ENCODE measurements around the gene STRN3.
"Not testable (repeated sequence)": the region's sequence is repeated elsewhere in the genome, so short reads cannot be mapped to it uniquely, and the experiment has no call there.

STRN3 gene

DNA sequence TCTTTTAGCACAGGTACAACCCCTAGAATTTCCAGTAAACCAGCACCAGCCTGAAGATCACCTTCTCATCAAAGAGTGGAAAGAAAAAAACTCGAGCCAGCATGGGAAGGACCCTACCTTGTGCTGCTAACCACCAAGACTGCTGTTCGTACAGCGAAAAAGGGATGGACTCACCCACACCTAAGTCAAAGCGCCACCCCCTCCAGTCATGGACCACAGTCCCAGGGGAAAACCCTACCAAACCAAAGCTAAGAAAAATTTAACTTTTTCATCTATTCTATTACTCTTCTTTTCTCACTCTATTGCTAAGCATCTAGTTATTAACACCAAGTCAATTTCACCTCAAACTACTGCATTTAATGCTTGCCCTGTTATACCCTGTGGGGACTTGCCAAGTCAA lies 56.4 kb downstream of the STRN3 start:
- DNase-seq (ENCODE audit: low spot score): not testable (repeated sequence)

DNA sequence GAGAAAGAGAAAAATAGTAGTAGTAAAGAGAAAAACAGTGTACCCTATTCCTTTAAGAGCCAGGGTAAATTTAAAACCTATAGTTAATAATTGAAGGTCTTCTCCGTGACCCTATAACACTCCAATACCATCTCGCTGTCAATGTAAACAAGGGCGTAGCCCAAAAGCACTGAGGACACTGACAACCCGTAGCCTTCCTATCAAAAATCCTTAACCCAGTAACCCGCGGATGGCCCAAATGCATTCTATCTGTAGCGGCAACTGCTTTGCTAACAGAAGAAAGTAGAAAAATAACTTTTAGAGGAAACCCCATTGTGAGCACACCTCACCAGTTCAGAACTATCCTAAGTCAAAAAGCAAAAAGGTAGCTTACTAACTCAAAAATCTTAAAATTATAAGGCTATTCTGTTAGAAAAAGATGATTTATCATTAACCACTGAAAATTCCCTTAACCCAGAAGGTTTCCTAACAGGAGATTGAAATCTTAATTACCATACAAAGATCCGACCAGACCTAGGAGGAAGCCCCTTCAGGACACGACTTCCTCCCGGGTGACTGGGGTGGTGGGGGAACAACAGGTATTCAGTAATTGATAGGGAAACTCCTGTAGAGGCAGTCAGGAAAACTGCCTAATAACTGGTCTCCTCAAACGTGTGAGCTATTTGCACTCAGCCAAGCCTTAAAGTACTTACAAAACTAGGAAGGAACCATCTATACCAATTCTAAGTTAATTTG lies 58.6 kb downstream of the STRN3 start:
- not testable (repeated sequence) for DNase-seq (ENCODE audit: low spot score)

DNA sequence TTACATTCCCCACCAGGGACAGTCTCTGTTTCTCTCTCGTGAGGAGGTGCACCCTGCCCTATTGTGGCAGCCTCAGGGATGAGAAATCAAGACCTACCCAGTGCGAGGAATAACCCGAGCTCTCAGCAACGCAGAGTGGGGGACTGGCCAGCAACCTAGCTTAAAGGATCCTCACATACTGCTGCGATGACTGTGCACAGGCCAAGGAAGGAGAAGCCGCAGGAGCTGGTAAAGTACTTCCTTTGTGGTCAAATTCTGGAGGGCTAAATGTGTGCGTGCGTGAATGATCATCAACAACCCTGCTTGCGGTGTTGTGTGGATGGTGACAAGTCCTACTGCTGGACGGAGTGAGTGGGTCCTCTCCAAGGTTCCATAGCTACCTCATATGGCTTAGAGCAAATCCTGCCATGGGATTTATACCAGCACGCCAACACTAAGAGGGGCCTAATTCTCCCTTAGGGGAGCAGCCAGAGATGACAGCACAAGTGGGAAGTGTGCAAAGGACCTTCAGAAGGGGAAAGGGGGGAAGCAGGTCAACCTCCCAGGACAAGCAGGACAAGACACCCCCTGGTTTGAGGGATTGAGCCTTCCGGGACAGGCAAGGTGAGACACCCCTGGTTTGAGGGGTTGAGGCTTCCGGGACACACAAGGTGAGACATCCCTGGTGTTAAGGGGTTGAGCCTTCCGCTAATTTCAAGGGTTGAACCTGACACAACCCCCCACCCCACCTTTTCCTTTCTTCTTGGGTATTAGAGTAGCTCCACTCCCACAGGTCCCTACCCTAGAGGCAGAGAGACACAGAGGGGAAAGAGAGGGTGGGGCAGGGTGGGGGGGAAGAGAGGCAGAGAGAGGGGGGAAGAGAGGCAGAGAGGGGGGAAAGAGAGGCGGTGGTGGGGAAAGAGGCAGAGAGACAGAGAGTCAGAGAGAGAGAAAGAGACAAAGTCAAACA lies 59.5 kb downstream of the STRN3 start:
- no peak for DNase-seq (ENCODE audit: low spot score)

DNA sequence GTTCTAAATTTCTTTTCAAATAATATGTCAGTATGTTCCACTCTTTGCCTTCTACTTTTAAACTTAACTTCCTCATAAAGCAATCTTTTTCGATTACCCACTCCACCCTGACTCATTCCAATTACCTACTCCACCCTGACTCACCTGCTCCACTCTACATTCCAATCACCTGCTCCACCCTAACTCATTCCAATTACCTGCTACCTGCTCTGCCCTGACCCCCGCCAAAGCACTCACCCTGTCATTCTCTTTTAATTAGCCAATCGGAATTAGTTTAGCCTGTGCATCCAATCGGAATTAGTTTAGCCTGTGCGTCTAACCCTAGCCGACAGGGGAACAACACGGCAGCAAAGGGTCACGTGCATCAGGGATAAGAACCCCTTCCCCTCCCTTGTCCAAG lies 60.3 kb downstream of the STRN3 start:
- not testable (repeated sequence) for DNase-seq (ENCODE audit: low spot score)

DNA sequence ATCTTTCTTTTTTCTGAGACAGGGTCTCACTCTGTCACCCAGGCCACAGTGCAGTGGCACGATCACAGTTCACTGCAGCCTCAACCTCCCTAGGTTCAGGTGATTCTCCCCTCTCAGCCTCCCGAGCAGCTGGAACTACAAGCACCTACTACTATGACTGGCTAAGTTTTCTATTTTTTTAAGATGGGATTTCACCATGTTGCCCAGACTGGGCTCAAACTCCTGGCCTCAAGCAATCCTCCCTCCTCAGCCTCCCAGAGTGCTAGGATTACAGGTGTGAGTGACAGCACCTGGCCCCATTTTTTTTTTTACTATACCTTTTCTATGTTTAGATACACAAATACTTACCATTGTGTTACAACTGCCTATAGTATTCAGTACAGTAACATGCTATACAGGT lies 63.6 kb downstream of the STRN3 start:
- not testable (repeated sequence) for DNase-seq (ENCODE audit: low spot score)

DNA sequence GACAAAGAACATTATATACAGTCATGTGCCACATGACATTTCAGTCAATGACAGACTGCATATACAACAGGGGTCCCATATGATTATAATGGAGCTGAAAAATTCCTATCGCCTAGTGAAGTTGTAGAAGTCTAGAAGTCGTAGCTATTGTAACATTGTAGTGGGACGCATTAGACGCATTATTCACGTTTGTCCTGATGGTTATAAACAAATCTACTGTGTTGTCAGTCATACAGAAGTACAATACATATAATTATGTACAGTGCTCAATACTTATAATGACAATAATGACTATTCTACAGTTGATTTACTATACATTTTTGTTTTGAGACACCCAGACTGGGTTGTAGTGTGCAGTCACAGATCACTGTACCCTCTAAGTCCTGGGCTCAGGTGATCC lies 64.8 kb downstream of the STRN3 start:
- no peak for DNase-seq (ENCODE audit: low spot score)

DNA sequence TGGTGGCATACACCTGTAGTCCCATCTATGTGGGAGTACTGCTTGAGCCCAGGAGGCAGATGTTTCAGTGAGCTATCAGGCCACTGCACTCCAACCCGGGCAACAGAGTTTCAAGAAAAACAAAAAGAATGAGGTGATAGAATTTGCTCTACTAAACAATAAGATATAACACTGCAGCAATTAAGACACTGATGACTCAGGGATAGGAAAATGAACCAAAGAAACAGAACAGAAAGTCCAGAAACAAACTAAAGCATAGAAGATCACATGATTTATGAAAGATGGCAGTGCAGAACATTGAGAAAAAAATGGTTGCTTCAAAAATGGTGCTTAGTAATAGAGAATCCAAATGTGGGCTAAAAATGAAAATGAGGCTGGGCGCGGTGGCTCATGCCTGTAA lies 66.0 kb downstream of the STRN3 start:
- DNase-seq (ENCODE audit: low spot score): no peak

DNA sequence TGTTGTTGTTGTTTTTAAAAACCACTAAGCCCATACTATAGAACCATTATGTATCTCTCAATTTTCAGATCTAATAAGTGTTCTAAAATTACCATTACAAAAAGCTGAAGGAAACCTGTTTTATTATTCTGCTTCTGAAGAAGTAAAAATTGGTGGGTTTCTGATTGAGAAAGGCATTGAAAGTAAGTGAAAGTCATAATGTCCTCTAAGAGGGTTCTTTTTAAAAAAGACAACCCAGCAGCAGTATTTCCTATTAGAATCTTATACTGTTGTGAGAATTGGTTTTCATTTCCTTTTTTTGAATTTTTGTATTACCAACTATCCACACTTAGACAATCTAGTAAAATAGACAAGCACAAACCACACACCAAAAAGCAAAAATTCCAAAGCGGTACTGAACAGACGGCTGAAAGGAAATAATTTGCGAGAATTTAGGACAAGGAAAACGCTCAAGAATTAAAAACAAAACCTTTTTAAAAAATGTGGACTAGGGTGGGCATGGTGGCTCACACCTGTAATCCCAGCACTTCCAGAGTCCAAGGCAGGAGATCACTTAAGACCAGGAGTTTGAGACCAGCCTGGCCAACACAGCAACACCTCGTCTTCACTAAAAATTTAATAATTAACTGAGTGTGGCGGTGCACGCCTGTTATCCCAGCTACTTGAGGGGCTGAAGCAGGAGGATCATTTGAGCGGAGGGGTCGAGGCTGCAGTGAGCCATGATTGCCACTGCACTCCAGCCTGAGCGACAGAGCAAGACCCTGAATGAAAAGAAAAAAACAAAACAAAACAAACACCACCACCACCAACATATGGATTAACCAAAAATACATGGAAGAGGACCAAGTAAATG lies 67.4 kb downstream of the STRN3 start:
- no peak for DNase-seq (ENCODE audit: low spot score)

DNA sequence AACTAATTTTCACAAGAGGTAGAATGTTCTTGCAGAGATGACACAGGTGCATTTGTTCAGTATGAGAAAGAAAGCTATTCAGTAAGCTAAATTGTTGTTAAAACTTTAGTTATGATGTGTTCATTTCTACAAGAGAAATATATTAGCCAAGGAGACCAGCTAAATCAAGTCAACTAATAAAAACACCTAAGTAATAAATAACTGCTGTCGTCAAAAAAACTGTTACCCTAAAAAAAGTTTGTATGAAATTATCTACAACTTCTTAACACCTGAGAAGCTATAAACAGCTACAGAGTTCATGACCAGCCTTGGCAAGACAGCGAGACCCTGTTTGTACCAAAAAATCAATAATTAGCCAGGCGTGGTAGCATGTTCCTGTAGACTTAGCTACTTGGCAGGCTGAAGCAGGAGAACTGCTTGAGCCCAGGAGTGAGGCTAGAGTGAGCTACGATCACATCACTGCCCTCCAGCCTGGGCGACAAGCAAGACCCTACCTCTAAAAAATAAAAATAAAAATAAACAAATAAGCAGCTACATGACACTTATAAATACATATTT lies 68.3 kb downstream of the STRN3 start:
- no peak for DNase-seq (ENCODE audit: low spot score)

DNA sequence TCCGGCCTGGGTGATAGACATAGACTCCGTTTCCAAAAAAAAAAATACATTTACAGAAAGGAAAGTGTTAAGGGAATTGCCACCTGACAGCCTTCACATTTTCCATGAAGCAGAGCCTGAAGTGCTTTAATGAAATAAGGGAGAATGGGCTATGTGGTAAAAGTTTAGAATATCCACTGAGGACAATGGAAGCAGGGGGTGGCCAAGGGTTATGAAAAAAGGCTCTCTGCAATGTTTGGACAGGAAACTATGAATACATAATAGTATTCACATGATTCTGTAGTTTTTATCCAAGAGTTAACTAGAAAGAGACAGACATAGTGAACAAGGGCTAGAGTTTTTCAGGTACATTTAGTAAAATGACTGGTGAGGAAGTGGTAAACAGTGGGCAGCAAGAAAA lies 76.5 kb downstream of the STRN3 start:
- DNase-seq (ENCODE audit: low spot score): no peak

DNA sequence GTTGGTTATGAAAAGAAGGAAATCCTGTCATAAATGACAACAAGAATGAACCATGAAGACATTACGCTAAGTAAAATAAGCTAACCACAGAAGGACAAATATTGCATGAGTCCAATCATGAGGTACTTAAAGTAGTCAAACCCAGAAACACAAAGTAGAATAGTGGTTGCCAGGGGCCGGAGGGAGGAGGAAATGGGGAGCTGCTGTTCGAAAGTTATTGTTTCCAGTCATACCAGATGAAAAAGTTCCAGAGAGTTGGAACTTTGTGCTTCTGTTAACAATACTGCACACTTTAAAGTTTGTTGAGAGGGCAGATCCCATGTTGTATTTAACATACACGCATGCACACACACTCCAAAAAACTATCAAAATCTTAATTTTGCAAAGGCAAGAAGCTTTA lies 82.5 kb downstream of the STRN3 start:
- DNase-seq (ENCODE audit: low spot score): no peak

DNA sequence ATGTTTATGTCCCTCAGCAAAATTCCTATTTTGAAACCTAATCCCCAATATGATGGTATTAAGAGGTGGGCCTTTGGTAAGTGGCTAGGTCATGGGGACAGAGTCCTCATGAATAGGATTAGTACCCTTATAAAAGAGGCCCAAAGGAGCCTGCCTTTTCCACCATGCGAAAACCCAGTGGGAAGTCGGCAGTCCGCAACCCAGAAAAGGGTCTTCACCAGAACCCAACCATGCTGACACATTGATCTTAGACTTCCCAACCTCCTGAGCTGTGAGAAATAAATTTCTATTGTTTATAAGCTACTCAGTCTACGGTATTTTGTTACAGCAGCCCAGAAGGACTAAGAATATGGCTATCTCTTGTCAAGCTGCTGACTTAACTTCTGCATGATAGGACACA lies 85.3 kb downstream of the STRN3 start:
- DNase-seq (ENCODE audit: low spot score): no peak

DNA sequence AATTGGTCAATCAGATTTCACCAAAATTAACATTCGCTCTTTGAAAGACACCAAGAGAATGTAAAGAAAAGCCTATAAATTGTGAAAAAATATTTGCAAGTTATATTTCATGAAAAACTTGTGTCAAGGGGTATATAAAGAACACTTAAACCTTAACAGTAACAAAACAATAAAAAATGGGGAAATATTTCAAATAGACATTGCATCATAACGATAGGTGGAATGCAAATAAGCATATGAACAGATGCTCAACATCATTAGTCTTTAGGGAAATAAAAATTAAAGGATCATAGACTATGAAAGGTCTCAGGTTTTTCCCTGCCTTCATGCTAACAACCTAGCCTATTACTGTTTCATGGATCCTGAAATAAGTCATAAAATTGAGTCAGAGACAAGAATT lies 87.6 kb downstream of the STRN3 start:
- DNase-seq (ENCODE audit: low spot score): no peak

DNA sequence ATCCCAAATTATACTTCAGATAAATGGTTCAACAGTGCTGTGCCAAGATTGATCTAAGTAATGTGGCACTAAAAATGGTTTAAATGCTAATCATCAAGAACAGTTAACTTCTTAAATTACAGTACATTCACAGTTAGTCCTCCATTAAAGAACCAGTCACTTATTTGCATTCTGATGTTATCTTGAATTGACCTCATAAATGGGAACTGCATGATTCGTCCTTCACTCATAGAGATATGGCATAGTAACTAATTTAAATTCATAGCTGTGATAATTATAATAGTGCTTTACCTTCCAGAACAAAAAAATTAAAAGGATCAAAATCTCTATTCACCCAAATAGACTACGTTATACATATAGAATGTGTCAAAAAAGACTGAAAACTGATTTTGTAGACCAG lies 90.7 kb downstream of the STRN3 start:
- DNase-seq (ENCODE audit: low spot score): no peak

DNA sequence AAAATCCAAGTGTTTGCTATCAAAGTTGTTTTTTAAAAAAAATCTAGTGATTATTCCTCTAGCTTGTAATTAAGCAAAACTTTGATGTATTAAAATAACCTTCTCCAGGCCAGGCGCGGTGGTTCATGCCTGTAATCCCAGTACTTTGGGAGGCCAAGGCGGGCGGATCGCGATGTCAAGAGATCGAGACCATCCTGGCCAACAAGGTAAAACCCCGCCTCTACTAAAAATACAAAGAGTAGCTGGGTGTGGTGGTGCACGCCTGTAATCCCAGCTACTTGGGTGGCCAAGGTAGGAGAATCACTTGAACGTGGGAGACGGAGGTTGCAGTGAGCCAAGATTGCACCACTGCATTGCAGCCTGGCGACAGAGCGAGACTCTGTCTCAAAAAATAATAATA lies 92.2 kb downstream of the STRN3 start:
- not testable (repeated sequence) for DNase-seq (ENCODE audit: low spot score)

DNA sequence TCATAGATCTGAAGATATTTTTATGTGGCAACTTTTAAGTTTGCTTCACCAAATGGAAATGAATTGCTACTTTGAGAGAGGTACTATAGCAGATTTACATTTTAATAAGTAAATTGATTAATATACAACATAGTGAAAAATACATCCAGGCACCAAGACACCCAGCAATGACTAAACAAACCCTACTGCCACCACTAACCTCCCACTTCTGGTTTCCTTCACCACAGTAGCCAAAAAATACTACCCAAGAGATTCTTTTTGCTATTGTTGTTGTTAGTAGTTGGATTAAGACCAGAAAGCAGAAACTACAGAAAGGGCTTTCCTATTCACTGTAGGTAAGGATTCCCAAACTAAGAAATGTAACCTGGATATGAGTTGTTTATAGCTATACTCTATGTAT lies 97.7 kb downstream of the STRN3 start:
- DNase-seq (ENCODE audit: low spot score): no peak

DNA sequence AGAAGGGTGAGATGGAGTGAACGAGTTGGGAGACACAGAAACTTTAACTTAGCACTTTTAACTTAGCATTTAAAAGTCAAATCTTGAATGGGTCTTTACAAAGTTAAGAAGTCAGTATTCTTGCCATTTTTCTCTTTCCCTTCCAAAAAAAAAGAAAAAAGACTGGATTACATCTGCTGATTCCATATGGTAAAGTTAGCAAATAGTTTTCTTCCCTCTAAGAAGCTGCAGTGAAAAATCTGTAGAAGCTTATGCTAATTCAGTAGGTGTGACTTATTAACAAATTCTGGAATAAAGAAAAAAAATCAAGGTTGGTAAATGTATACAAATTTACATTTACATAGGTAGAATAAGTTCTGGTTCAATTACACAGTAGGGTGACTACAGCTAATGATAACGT lies 100.9 kb downstream of the STRN3 start:
- no peak for DNase-seq (ENCODE audit: low spot score)

DNA sequence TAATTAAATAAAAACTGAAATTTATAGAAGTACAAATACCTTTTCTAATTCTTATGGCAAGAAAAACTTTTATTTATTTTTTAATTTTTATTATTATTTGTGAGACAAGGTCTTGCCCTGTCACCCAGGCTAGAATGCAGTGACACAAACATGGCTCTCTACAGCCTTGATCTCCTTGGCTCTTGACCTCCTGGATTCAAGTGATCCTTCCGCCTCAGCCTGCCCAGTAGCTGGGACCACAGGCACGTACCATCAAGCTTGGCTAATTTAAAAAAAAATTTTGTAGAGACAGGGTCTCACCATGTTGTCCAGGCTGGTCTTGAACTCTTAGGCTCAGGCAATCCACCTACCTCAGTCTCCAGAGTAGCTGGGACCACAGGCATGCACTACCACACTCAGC lies 104.4 kb downstream of the STRN3 start:
- no peak for DNase-seq (ENCODE audit: low spot score)

DNA sequence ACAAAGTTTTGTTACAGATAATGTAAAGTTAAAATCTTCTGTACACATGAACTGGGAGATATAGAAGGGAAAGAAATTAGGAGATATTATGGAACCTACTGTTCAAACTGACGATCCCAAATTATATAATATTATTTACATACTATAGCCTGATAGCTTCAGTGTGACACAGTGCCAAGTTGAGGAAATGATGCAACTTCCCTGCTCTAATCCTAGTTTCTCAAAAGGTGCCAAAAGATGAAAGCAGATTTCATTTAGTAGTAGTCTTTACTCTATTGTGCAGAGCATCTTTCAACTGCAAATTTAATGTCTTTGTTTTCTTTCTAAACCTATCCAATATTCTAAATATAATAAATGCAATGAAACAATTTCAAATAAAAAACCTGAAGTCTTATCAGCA lies 104.9 kb downstream of the STRN3 start:
- DNase-seq (ENCODE audit: low spot score): no peak

DNA sequence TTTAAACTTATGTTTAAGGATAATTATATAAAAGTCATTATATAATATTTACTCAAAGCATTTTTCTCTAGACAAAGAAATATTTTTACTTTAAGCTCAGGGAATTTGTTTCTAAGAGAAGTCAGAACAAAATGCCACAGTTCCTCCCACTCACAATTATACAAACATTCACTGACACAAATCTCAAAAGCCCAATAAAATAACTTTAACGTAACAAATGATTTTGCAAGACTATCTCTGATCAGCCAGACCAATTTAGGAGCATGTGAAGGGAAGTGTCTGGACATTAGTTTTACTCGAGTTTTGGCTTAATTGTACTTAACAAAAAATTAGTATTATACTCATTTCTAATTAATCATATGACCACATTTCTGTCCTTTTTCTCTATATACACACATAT lies 110.6 kb downstream of the STRN3 start:
- DNase-seq (ENCODE audit: low spot score): no peak

DNA sequence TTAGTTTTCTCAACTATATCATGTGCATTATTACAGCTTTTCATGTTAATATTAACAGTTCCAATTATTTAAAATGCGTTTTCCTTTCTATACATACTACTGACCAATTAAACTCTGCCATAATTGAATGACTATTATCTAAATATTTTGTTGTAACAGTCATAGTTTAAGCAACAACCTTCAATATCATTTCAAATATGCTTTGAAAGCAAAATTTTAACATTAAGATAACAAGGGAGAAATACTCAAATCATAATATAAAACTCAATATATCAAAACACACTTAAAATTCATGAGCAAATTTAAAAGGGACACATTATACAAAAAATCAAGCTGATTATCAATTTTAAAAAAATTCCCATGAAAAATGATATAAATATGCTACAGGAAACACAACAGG lies 111.4 kb downstream of the STRN3 start:
- DNase-seq (ENCODE audit: low spot score): no peak

DNA sequence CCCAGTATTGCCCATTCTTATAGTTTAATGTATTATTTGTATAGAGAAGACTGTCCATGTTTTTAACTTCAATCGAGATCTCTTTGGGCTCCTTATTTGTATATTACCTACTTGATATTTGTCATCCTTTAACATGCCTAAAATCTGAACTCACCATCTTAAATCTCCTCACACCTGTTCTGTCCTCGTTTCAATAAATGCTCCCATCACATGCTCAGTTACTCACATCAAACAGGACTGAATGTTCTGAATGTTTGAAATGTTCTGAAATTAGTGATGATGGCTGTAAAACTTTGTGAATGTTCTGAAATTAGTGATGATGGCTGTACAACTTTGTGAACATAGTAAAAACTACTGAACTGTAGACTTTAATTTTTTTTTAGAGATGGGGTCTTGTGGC lies 117.4 kb downstream of the STRN3 start:
- no peak for DNase-seq (ENCODE audit: low spot score)
